Stimulated activated CD4-positive, alpha-beta T cell treated with anti-CD3 and anti-CD28 coated beads, Interleukin-2, amount 100 ng/mL, for 4 hours (primary cell): Measurements from ENCODE around the gene TMEM119.
A peak's percentile ranks its signal among the peaks of the same experiment; 100 is the strongest.
"Not testable (repeated sequence)": the region's sequence is repeated elsewhere in the genome, so short reads cannot be mapped to it uniquely, and the experiment has no call there.

Experiments
- DNase-seq: peaks from one replicate; pipeline ENCODE4 v3.0.0-alpha.2; 2020; ENCODE audit warnings: low read depth

The TMEM119 gene

GRCh38 chr12:108582978-108583770 lies 14.7 kb downstream of the TMEM119 start:
- DNase-seq = no peak

DNA sequence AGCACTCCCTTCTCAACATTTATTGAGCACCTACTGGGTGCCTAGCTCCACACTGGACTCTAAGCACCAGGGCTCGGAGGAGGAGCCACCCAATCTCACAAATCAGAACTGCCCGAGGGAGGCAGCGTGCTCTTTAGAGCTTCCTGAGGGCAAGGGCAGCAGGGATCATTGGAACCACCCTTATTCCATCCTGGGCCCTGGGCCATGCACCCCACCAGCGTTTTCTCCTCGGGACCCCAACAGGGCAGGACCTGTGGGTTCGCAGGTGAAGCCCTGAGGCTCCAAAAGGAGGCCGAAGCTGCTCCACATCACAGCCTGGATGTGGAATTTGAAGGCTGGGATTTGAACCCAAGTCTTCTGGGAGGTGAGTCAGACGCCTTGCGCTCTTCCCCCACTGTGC lies 15.4 kb downstream of the TMEM119 start:
- no peak for DNase-seq

GRCh38 chr12:108581311-108582227 lies 16.3 kb downstream of the TMEM119 start:
- no peak for DNase-seq

DNA sequence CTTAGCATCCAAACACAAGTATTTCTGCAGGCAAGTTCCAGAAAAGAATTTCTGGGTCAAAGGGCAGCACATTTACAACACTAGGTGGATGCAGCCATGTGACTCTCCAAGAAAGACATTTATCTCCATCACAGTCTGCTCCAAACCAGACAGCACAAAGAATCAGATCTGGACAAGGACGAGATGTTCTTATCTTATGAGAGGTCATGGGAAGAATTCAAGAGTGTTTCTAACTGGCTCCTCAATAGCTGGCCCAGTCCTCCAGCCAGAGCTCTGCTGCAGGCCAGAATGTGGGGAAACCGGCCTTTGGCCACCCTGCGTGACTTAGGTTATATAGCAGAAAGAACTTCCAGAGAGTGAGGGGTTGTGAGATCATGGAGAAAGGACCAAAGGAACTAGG lies 17.4 kb downstream of the TMEM119 start:
- DNase-seq = no peak

DNA sequence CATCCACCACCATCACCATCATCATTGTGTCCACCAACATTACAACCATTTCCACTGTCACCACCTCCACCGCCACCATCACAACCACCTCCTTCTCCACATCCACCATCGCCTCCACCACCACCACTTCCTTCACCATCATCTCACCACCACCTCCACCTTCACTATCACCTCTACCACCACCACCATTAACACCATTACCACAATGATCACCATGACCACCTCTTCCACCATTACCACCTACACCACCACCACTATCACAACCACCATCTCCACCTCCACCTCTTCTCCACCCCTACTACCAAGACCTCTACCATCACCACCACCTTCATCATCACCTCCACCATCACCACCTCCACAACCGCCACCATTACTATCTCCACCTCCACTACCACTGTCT lies 19.1 kb downstream of the TMEM119 start:
- DNase-seq = no peak

DNA sequence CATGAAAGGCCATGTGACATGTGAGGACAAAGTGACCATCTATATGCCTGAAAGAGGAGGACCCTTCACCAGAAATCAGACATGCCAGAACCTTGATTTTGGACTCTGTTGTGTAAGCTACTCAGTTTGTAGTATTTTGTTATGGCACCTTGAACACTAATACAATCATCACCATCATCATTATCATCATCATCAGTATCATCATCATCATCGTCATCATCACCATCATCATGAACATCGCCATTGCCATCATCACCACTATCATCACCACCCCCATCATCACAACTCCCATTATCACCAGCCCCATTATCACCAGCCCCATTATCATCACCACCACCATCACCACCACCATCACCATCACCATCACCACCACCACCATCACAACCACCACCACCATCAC lies 19.6 kb downstream of the TMEM119 start:
- no peak for DNase-seq

DNA sequence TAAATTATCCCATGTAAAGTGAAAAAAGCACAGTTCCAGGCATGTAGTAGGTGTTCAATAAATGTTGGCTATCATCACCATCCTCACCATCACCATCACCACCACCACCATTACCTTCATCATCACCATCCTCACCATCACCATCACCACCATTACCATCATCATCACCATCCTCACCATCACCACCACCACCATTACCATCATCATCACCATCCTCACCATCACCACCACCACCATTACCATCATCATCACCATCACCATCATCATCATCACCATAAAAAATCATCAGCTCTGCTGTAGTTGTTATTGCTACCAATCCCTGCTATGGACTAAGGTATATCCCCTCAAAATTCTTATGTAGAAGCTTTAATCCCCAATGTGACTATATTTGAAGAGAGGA lies 20.4 kb downstream of the TMEM119 start:
- DNase-seq = no peak

DNA sequence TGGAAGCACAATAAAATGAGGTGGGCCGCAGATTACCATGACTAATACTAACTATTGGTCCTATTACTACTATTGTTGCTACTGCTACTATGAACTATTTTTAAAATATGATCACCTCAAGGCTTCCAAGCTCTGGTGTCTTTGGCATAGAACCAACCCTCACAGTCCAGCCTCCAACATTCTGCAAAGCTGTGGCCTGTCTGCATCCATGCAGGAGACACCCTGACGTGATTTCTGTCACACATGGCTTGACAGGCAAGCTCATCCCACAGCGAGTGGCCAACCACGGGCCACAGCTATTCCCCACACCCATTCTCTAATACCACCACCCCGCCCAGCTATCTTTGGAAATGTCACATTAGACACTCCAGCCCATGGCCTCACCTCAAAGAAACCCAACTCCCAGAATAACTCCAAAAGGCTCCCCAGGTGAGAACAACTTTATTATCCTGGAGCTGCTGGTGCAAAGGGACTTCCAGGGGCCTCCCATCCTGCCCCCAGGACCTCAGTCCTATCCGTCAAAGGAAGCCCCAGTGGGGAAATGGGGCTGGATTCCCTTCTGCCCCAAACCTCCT lies 21.1 kb downstream of the TMEM119 start:
- no peak for DNase-seq

- no peak for DNase-seq
These were observed 22.5 kb downstream of the TMEM119 start for GRCh38 chr12:108575199-108575912.

DNA sequence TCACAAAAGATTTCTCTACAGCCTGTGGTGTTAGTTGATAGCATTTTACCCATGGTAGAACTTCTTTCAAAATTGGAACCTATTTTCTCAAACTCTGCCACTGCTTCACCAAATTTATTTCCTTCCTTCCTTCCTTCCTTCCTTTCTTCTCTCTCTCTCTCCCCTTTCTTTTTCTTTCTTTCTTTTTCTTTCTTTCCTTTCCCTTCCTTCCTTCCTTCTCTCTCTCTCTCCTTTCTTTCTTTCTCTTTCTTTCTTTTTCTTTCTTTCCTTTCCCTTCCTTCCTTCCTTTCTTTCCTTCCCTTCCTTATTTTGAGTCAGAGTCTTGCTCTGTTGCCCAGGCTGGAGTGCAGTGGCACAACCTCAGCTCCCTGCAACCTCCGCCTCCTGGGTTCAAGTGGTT lies 23.6 kb downstream of the TMEM119 start:
- DNase-seq = not testable (repeated sequence)

DNA sequence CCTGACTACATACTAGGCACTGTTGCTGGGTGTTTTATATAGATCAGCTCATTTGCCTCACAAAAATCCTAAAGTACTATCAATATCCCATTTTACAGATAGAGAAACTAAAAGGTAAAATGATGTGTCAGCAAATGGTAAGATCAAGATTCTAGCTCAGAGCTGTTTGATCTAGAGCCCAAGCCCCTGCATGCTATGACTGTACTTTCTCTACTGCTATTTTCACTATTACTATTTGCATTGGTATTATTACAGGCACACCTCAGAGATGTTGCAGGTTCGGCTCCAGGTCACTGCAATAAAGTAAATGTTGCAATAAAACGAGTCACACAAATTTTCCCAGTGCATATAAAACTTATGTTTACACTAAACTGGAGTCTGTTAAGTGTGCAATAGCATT lies 24.6 kb downstream of the TMEM119 start:
- no peak for DNase-seq

DNA sequence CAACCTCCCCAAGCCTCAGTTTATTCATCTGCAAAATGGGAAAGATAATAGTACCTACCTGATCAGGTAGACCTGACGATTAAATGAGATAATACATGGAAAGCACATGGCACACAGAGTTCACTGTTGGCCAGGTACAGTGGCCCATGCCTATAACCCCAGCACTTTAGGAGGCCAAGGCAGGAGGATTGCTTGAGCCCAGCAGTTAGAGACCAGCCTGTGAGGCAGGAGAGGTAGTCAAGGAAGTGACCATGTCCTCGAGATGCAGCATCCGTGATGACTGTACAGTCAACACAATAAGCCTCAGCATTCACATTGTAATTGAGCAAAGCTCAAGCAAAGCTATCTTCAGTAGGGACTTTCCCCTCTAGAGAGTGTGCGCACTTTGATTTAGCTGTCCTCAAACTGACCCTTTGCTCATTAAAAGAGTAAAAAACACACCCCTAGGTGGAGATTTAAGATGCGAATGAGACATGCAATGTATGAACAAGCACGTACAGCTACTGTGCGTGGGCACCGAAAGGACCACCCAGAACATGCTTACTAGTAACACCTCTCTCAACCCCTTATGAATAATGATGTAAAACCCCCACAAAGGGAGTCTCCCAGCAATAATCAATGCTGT lies 25.6 kb downstream of the TMEM119 start:
- DNase-seq = no peak

- no peak for DNase-seq
These were observed 26.2 kb downstream of the TMEM119 start for GRCh38 chr12:108571609-108572165.

DNA sequence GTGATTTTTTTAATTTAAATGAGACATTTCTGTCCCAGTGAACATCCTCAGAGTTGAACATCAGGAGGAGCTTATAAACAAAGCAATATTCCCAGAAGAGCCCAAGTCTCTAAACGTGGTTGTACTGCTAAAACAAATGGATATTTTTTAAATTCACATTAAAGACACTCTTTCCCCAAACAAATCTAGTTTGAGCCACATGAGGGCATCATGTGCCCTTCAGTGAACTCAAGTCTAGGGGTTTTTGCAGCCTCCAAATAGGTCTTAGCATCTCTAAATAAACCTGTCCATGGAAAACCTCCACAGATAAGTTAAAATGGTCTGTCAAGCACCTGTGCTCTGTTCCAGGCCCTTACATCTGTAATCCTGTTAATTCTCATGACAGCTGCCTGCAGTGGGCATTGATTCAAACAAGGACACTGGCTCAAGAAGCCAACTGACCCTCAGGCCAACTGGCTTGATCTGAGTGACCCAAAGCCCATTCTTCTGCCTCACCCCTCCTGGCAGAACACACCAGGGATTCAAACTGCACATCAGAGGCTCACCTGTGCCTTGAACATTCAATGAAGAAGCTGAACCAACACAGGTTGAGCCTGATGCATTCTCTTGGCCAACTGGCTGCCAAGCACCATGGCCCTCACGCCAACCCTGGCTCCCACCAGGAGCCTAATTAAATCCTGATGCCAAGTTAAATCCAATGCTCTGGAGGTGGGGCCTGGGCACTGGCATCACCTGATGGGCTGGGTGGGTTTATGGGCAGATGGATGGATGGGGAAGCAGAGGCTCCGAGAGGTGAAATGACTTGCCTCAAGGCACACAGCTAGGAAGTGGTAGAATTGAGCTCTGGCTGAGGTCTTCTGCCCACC lies 26.9 kb downstream of the TMEM119 start:
- DNase-seq = no peak

GRCh38 chr12:108568338-108569154 lies 29.3 kb downstream of the TMEM119 start:
- DNase-seq = peak; percentile 38

DNA sequence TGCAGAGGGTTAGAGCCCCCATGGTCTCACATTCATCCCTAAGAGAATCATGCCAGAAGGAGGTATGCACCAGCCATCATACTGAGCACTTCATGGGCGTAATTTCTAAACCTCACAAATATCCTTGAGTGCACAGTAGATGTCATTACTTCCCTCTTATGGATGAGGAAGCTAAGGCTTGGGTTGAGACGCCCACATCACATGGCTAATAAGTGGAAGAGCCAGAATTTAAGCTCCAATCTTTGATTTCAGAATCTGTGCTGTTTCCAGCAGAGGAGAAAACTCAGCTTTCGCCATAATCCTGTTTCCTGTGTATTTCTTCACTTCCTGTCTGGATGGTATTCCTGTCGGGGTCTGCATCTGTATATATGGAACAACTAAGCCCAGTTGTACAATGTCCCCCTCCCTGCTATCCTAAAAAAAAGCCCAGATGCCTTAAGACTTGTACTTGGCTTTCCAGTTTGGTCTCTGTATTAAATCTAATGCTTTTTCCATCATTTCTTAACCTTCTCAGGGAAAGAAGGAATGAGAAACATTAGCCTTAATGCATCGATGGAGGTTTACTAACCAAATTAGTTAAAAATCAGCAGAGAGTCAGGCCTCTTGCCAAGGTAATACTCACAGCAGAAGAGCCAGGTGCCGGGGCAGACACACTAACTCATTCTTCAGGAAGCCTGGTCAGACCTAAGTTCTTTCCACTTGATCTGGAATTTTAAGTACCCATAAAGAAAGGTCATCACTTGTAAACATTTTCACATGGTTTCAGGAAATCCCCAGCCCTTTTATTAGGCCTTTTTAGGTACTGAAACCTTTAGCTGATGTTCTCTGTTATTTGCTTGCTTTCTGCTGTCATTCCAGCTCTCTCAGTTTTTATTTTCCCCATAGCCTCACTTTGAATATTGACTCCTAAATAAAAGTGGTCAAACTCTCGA lies 30.2 kb downstream of the TMEM119 start:
- DNase-seq = no peak

DNA sequence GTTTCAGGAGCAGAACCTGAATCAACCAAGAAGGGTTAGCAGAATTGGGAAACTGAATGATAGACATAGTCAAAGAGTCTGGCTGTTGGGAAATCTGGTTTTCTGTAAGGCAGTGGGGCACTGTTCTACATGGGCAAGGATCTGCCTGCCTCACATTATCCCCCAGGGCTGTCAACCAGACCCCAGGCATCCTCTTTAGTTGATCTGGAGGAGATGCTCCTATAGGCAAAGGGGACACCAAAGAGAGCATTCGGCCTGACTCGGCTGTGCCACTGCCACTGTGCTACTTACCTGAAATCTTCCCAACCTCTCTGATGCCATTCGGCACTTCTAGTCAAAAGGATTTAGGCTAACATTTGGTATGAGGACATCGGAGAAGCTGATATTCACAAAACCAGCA lies 31.4 kb downstream of the TMEM119 start:
- DNase-seq = no peak

- peak; percentile 68 for DNase-seq
These were observed 31.9 kb downstream of the TMEM119 start for GRCh38 chr12:108565976-108566375.
